IMR-90 (cell line): ENCODE measurements around the gene ACTN1. TPM values are rescaled to one million over a fixed set of nuclear protein-coding genes. Genes with fewer than 3 reads are reported as not detected.
A peak's percentile ranks its signal among the peaks of the same experiment; 100 is the strongest.

Experiments used
- ATAC-seq: fragments of 200-7000 bp; cut with Tn5 transposase; 2 replicates; pipeline ENCODE4 v1.9.1; 2020; ENCODE audit warnings: low read depth, mild to moderate bottlenecking, moderate library complexity
- BruUV-seq: library from RNA; stranded (reverse); fragments of 400-500 nt; replicated peaks from 2 replicates; lab custom pipeline; 2021; lab: Mats Ljungman, UMichigan
- CTCF ChIA-PET: fragments of 300-600 bp; formaldehyde crosslinking; extraction: SDS; loops from one replicate; lab custom pipeline; 2021; ENCODE audit warnings: antibody characterized with exemption; lab: Yijun Ruan, JAX
- POLR2A ChIA-PET: fragments of 300-600 bp; sonication (Branson Sonifier 250); formaldehyde crosslinking; loops from one replicate; lab custom pipeline; 2022; ENCODE audit warnings: antibody characterized with exemption; ENCODE audit not compliant: unreplicated experiment; lab: Charles Lee
- DNase-seq: peaks from one replicate; pipeline ENCODE4 v3.0.0; 2013
- H2AFZ ChIP-seq: replicated peaks from 2 replicates; pipeline ENCODE3; 2013; ENCODE audit warnings: low read length, mild to moderate bottlenecking; ENCODE audit not compliant: poor library complexity
- H2AK5ac ChIP-seq: 2 replicates; pipeline ENCODE4 v1.6.1; 2013; ENCODE audit warnings: low read depth, low read length, inconsistent platforms
- H2AK9ac ChIP-seq: replicated peaks from 2 replicates; pipeline ENCODE3; 2013; ENCODE audit warnings: mild to moderate bottlenecking, low read depth, low read length, moderate library complexity; ENCODE audit not compliant: poor library complexity
- H2BK120ac ChIP-seq: 2 replicates; pipeline ENCODE4 v1.6.1; 2013; ENCODE audit warnings: low read depth, low read length, inconsistent platforms
- H2BK15ac ChIP-seq: 3 replicates; pipeline ENCODE4 v1.6.1; 2013; ENCODE audit warnings: low read depth, low read length, inconsistent platforms
- H2BK20ac ChIP-seq: 2 replicates; pipeline ENCODE4 v1.6.1; 2013; ENCODE audit warnings: low read depth, mild to moderate bottlenecking, inconsistent platforms, low read length, moderate library complexity
- H2BK5ac ChIP-seq: 2 replicates; pipeline ENCODE4 v1.6.1; 2013; ENCODE audit warnings: mild to moderate bottlenecking, low read depth, low read length, inconsistent platforms; ENCODE audit not compliant: poor library complexity, severe bottlenecking
- H3K14ac ChIP-seq: replicated peaks from 2 replicates; pipeline ENCODE4 v1.6.1; 2013; ENCODE audit warnings: low read depth, low read length, inconsistent platforms
- H3K18ac ChIP-seq: 2 replicates; pipeline ENCODE4 v1.6.1; 2013; ENCODE audit warnings: low read depth, low read length, control low read depth
- H3K23ac ChIP-seq: 2 replicates; pipeline ENCODE4 v1.6.1; 2013; ENCODE audit warnings: low read depth, low read length, inconsistent platforms
- H3K27ac ChIP-seq: 2 replicates; pipeline ENCODE4 v1.5.1; 2013; ENCODE audit warnings: mild to moderate bottlenecking, control low read depth, low read length; ENCODE audit not compliant: insufficient read depth
- H3K27me3 ChIP-seq: 2 replicates; pipeline ENCODE4 v1.6.1; 2013; ENCODE audit warnings: low read length; ENCODE audit not compliant: control insufficient read depth, insufficient read depth
- H3K36me3 ChIP-seq: 2 replicates; pipeline ENCODE4 v1.6.1; 2013; ENCODE audit warnings: low read length, mixed read lengths; ENCODE audit not compliant: control insufficient read depth, insufficient read depth
- H3K4ac ChIP-seq: 2 replicates; pipeline ENCODE4 v1.6.1; 2013; ENCODE audit warnings: low read depth, low read length, inconsistent platforms
- H3K4me1 ChIP-seq: 2 replicates; pipeline ENCODE4 v1.6.1; 2013; ENCODE audit warnings: low read length, mixed read lengths; ENCODE audit not compliant: control insufficient read depth, insufficient read depth
- H3K4me2 ChIP-seq: 2 replicates; pipeline ENCODE4 v1.6.1; 2013; ENCODE audit warnings: low read depth, mild to moderate bottlenecking, control low read depth, low read length, moderate library complexity
- H3K4me3 ChIP-seq: 2 replicates; pipeline ENCODE4 v1.5.1; 2013; ENCODE audit warnings: low read depth, mild to moderate bottlenecking, control low read depth, low read length, moderate library complexity; ENCODE audit not compliant: insufficient read depth
- H3K56ac ChIP-seq: 2 replicates; pipeline ENCODE4 v1.6.1; 2013; ENCODE audit warnings: low read length, inconsistent platforms; ENCODE audit not compliant: insufficient read depth; ENCODE audit errors: extremely low read depth
- H3K79me1 ChIP-seq, 2 experiments: 2 replicates each; pipeline ENCODE4 v1.6.1; 2013; ENCODE audit warnings: low read length in 2 of 2, inconsistent platforms in 1 of 2, low read depth in 1 of 2
- H3K9ac ChIP-seq: 2 replicates; pipeline ENCODE4 v1.6.1; 2013; ENCODE audit warnings: low read depth, low read length, control low read depth
- H3K9me1 ChIP-seq: 2 replicates; pipeline ENCODE4 v1.6.1; 2013; ENCODE audit warnings: low read length, inconsistent platforms; ENCODE audit not compliant: insufficient read depth
- H3K9me3 ChIP-seq: 2 replicates; pipeline ENCODE4 v1.6.1; 2013; ENCODE audit warnings: low read length; ENCODE audit not compliant: control insufficient read depth, insufficient read depth
- H4K20me1 ChIP-seq: 2 replicates; pipeline ENCODE4 v1.6.1; 2013; ENCODE audit warnings: low read length, inconsistent platforms; ENCODE audit not compliant: insufficient read depth
- H4K5ac ChIP-seq: 2 replicates; pipeline ENCODE4 v1.6.1; 2013; ENCODE audit warnings: mild to moderate bottlenecking, low read depth, low read length, control low read depth
- H4K8ac ChIP-seq, 2 experiments: 2 replicates each; pipeline ENCODE4 v1.6.1; 2013; ENCODE audit warnings: low read depth in 2 of 2, low read length in 2 of 2, control low read depth in 1 of 2, inconsistent platforms in 1 of 2
- H4K91ac ChIP-seq: 2 replicates; pipeline ENCODE4 v1.6.1; 2013; ENCODE audit warnings: low read depth, low read length, inconsistent platforms; ENCODE audit not compliant: insufficient read depth
- BHLHE40 ChIP-seq: fragments of 150-350 bp; IDR thresholded peaks from 2 replicates; pipeline ENCODE4 v1.6.1; 2016; ENCODE audit warnings: mild to moderate bottlenecking, low read depth, low read length
- CEBPB ChIP-seq: IDR thresholded peaks from 2 replicates; pipeline ENCODE4 v1.6.1; 2012; ENCODE audit warnings: low read depth, low read length, improper control_type of control experiment
- CHD1 ChIP-seq: IDR thresholded peaks from 2 replicates; pipeline ENCODE4 v1.6.1; 2012; ENCODE audit warnings: low read depth, low read length, improper control_type of control experiment
- FOS ChIP-seq: fragments of 150-350 bp; IDR thresholded peaks from 2 replicates; pipeline ENCODE4 v1.6.1; 2016; ENCODE audit warnings: low read depth, low read length
- MAFK ChIP-seq: IDR thresholded peaks from 2 replicates; pipeline ENCODE4 v1.6.1; 2012; ENCODE audit warnings: low read depth, low read length, improper control_type of control experiment
- MAZ ChIP-seq: IDR thresholded peaks from 2 replicates; pipeline ENCODE4 v1.6.1; 2012; ENCODE audit warnings: low read depth, mild to moderate bottlenecking, low read length, improper control_type of control experiment, moderate library complexity, borderline replicate concordance
- MXI1 ChIP-seq: IDR thresholded peaks from 2 replicates; pipeline ENCODE4 v1.6.1; 2012; ENCODE audit warnings: low read depth, mild to moderate bottlenecking, low read length, moderate library complexity, borderline replicate concordance
- NFE2L2 ChIP-seq: fragments of 150-350 bp; IDR thresholded peaks from 2 replicates; pipeline ENCODE4 v1.6.1; 2016; ENCODE audit warnings: low read depth, mild to moderate bottlenecking, low read length
- POLR2A ChIP-seq: IDR thresholded peaks from 2 replicates; pipeline ENCODE4 v1.6.1; 2012; ENCODE audit warnings: mild to moderate bottlenecking, low read depth, low read length
- RAD21 ChIP-seq: IDR thresholded peaks from 2 replicates; pipeline ENCODE4 v1.6.1; 2012; ENCODE audit warnings: low read length, improper control_type of control experiment
- RCOR1 ChIP-seq: IDR thresholded peaks from 2 replicates; pipeline ENCODE4 v1.6.1; 2012; ENCODE audit warnings: mild to moderate bottlenecking, low read length, improper control_type of control experiment; ENCODE audit not compliant: insufficient replicate concordance
- RFX5 ChIP-seq: IDR thresholded peaks from 2 replicates; pipeline ENCODE4 v1.8.0; 2012; ENCODE audit warnings: low read depth, mild to moderate bottlenecking, low read length, moderate library complexity
- SMC3 ChIP-seq: fragments of 150-350 bp; IDR thresholded peaks from 2 replicates; pipeline ENCODE4 v1.6.1; 2016; ENCODE audit warnings: low read depth, mild to moderate bottlenecking, antibody characterized with exemption, low read length, moderate library complexity
- WGBS, 2 experiments: methylation state at CpG; one replicate each; pipeline versions ENCODE4 v1.1.5 to v1.1.7; 2013; ENCODE audit warnings: missing lambda C conversion rate in 2 of 2; ENCODE audit not compliant: insufficient read length in 1 of 2; ENCODE audit errors: extremely low coverage in 2 of 2; 5-methylcytosine and 5-hydroxymethylcytosine counted together
- dilution Hi-C: fragments of 300-500 bp; cut with HindIII; formaldehyde crosslinking; loops from one replicate; pipeline ENCODE4 v1.14.3; 2018; ENCODE audit warnings: low sequenced_read_pairs; ENCODE audit not compliant: unreplicated experiment
- in situ Hi-C: fragments of 300-500 bp; cut with MboI; formaldehyde crosslinking; loops from 3 replicates; pipeline ENCODE4 v1.14.3; 2019; ENCODE audit warnings: low sequenced_read_pairs, inconsistent platforms, mixed read lengths
- intact Hi-C: fragments of 100-400 bp; cut with micrococcal nuclease; formaldehyde crosslinking; loops from 2 replicates; pipeline ENCODE4 v1.10.0; 2022
- polyA plus RNA-seq, 3 experiments: library from polyadenylated mRNA; depleted of rRNA; stranded (reverse); fragments of >200 nt; gene quantifications; 2 replicates each; pipeline ENCODE4 v1.2.3, GENCODE V29; 2012; ENCODE audit warnings: low replicate concordance in 1 of 3
- total RNA-seq: library from RNA; depleted of rRNA; stranded (reverse); fragments of >200 nt; gene quantifications from 2 replicates; pipeline ENCODE4 v1.2.3, GENCODE V29; 2012
- TF ChIP-seq, protein P1 (sequence below): fragments of 150-350 bp; IDR thresholded peaks from 2 replicates; pipeline ENCODE4 v1.6.1; 2017; ENCODE audit warnings: mild to moderate bottlenecking, antibody characterized with exemption, low read length, low read depth
- TF ChIP-seq, protein P2 (sequence below): conservative IDR thresholded peaks from 2 replicates; pipeline ENCODE4 v1.5.1; 2012; ENCODE audit warnings: mild to moderate bottlenecking, low read depth, low read length, improper control_type of control experiment
- TF ChIP-seq, protein P3 (sequence below): fragments of 150-350 bp; IDR thresholded peaks from 2 replicates; pipeline ENCODE4 v1.6.1; 2016; ENCODE audit warnings: low read depth, mild to moderate bottlenecking, low read length, moderate library complexity, borderline replicate concordance

The ACTN1 gene
- total and polyA plus RNA-seq, 2 of the 4 experiments (the other 2 are of a cell fraction): 684 to 766 TPM

DNA sequence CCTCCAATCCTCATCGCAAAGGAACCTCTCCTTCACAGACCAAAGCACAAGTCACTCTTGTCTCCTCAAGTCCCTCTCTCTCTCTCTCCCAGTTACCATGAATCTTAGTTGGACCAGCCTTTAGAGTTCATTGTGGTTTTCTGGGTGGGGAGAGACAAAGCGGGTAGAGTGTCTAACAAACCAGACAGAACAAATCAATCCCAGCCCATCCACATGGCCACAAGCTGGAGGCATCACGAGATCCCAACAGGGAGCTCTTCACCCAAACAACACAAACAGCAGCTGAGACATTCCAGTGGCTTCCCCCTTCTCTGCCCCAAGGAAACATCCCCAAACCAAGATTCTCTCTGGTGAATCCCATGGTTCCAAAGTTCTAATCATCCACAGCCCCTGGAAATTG lies 22.4 kb downstream of the ACTN1 start:
- Histone ChIP-seq H2AK9ac (no peak overlapping the region), H4K5ac (no peak overlapping the region), H3K9me1 (peaks cover 39% of the 10 kb centered on the region), H2BK5ac (peak overlapping the region; percentile 7), H3K18ac (no peak overlapping the region), H4K91ac (no peak overlapping the region), H2AK5ac (no peak overlapping the region), H3K14ac (peak overlapping the region; percentile 31; the same call in 1 of the 2 replicates), H3K36me3 (peaks cover 35% of the 10 kb centered on the region), H3K4ac (0 out of 2 replicates have a peak overlapping the region, but pooled peaks have one; percentile 0), H3K27me3 (no peaks in the 10 kb centered on the region), H2BK15ac (no peak overlapping the region), H3K4me1 (peaks cover 58% of the 10 kb centered on the region), H3K4me2 (0 out of 2 replicates have a peak overlapping the region, but pooled peaks have one; percentile 6), H2BK20ac (no peak overlapping the region), H2AFZ (no peak overlapping the region), H3K9ac (no peak overlapping the region), H3K27ac (peak overlapping the region; percentile 5; the same call in 1 of the 2 replicates), H2BK120ac (no peak overlapping the region), H3K9me3 (no peaks in the 10 kb centered on the region), H3K23ac (no peak overlapping the region), H3K56ac (no peak overlapping the region), H3K4me3 (no peak overlapping the region), H4K20me1 (peaks cover 99% of the 10 kb centered on the region), H3K79me1 (peaks cover 0 to 70% of the 10 kb centered on the region in 2 experiments; a peak in 2 of 4 replicates), H4K8ac (no peak overlapping the region)
- TF ChIP-seq SMC3: no peak
- TF ChIP-seq RFX5: no peak
- TF ChIP-seq CEBPB: no peak
- no peak for TF ChIP-seq CHD1
- TF ChIP-seq, protein P1, sequence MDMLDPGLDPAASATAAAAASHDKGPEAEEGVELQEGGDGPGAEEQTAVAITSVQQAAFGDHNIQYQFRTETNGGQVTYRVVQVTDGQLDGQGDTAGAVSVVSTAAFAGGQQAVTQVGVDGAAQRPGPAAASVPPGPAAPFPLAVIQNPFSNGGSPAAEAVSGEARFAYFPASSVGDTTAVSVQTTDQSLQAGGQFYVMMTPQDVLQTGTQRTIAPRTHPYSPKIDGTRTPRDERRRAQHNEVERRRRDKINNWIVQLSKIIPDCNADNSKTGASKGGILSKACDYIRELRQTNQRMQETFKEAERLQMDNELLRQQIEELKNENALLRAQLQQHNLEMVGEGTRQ: no peak
- no peak for TF ChIP-seq MXI1
- TF ChIP-seq RAD21: no peak
- no peak for TF ChIP-seq NFE2L2
- TF ChIP-seq, protein P2, sequence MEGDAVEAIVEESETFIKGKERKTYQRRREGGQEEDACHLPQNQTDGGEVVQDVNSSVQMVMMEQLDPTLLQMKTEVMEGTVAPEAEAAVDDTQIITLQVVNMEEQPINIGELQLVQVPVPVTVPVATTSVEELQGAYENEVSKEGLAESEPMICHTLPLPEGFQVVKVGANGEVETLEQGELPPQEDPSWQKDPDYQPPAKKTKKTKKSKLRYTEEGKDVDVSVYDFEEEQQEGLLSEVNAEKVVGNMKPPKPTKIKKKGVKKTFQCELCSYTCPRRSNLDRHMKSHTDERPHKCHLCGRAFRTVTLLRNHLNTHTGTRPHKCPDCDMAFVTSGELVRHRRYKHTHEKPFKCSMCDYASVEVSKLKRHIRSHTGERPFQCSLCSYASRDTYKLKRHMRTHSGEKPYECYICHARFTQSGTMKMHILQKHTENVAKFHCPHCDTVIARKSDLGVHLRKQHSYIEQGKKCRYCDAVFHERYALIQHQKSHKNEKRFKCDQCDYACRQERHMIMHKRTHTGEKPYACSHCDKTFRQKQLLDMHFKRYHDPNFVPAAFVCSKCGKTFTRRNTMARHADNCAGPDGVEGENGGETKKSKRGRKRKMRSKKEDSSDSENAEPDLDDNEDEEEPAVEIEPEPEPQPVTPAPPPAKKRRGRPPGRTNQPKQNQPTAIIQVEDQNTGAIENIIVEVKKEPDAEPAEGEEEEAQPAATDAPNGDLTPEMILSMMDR: no peak
- TF ChIP-seq RCOR1: no peak
- no peak for TF ChIP-seq FOS
- TF ChIP-seq, protein P3, sequence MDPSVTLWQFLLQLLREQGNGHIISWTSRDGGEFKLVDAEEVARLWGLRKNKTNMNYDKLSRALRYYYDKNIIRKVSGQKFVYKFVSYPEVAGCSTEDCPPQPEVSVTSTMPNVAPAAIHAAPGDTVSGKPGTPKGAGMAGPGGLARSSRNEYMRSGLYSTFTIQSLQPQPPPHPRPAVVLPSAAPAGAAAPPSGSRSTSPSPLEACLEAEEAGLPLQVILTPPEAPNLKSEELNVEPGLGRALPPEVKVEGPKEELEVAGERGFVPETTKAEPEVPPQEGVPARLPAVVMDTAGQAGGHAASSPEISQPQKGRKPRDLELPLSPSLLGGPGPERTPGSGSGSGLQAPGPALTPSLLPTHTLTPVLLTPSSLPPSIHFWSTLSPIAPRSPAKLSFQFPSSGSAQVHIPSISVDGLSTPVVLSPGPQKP: no peak
- TF ChIP-seq MAFK: no peak
- TF ChIP-seq BHLHE40: no peak
- TF ChIP-seq MAZ: no peak
- TF ChIP-seq POLR2A: no peak
- no TSS peak for BruUV-seq
- ChIA-PET POLR2A (interaction anchor here (0.6 to 0.8 kb wide), 2 partner anchors 13 to 880 kb away, joined by 3 to 6 read pairs; no protein-coding TSS in a partner anchor), CTCF (no interaction called here)
- DNase-seq (no peak), ATAC-seq (no peak)
- in situ Hi-C loops (no loop called here), dilution Hi-C loops (no loop called here), intact Hi-C loops (no loop called here)
- no CpG with 5 or more reads among the region's 3 CpGs for WGBS, 2 experiments
